Measurements from ENCODE around the gene PAX4.

PAX4 gene

GRCh38 chr7:127632276-127632910, 14.5 kb upstream of the PAX4 start:
- no peak overlapping the region for H3K4me3 ChIP-seq (ENCODE audit: low read length)
- no peak for DNase-seq (ENCODE audit: low read depth, low spot score)

DNA sequence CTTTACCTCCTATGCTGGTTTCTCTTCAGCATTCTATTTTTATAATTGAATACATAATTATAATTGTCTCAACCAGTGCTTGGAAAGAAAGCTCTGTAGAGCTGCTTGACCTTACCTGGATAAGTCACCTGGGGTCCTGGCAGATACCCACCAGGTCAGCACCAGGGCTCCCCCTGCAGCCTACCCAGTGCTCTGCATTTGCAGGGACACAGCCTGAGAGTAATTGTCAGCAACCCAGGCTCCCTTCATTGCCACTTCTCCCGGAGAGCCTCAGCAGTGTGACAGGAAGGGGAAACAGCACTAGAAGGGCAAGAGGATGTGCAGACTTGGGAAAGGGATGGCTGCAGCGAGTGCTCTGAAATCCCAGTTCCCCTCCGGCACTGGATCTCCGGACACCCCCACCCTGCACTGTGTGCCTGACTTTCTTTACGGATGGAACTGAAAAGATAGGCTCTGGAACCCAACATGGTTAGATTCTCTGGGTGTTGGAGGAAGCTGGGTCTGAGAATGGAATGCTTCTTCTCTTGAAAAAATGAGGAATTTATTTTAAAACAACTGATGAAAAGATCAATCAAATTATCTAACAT, 11.4 kb upstream of the PAX4 start:
- no peak overlapping the region for H3K4me3 ChIP-seq (ENCODE audit: low read length)
- DNase-seq (ENCODE audit: low read depth, low spot score) = no peak

GRCh38 chr7:127628445-127628844, 10.5 kb upstream of the PAX4 start:
- no peak for DNase-seq (ENCODE audit: low read depth, low spot score)
- H3K4me3 ChIP-seq (ENCODE audit: low read length) = no peak overlapping the region

GRCh38 chr7:127625331-127625730, 7.4 kb upstream of the PAX4 start:
- H3K4me3 ChIP-seq (ENCODE audit: low read length) = no peak overlapping the region
- DNase-seq (ENCODE audit: low read depth, low spot score) = no peak

DNA sequence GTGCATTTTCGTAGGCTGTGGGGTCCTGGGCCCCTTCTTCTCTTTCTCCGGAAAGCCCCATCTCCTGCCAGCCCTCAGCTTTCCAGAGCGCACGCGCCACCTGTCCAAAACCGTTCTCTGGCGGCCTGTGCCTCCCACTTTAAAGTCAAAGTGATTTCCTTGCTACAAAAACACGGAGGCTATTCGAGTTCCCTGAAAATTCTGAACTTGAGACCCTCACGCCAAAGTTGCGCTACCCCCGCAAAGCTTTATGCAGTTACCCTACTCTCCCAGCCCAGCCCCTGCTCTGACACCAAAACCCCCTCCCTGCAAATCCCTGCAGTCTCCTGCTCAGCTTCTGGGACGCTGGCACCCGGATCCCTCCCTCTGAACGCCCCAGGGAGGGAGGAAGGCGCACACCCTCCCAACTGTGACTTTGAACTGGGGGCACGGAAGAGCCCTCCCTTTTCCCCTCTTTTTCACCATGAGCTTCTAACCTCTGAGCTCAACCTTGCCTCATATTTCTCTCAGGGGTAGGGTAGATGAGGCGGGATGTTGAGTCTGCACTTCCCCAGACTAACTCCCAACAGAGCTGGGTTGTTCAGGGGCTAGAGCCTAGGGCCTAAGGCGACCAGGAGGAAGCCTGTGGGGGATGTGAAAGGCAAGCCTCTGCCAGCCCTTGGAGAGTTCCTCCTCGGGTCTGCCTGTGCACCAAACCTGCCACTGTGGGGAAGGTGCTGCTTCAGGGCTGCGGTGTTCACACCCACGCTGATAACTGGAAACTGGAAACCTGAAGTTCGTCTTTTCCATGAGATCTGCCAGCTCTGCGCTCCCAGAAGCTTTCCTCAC, 2.7 kb upstream of the PAX4 start:
- no peak for DNase-seq (ENCODE audit: low read depth, low spot score)
- H3K4me3 ChIP-seq (ENCODE audit: low read length) = no peak overlapping the region

- no peak for DNase-seq (ENCODE audit: low read depth, low spot score)
- no peak overlapping the region for H3K4me3 ChIP-seq (ENCODE audit: low read length)
Measured at GRCh38 chr7:127619681-127620405, 1.9 kb upstream of the PAX4 start.

GRCh38 chr7:127618775-127619174, 833 bp upstream of the PAX4 start:
- no peak for DNase-seq (ENCODE audit: low read depth, low spot score)
- H3K4me3 ChIP-seq (ENCODE audit: low read length) = no peak overlapping the region

- H3K4me3 ChIP-seq (ENCODE audit: low read length) = no peak overlapping the region
- no peak for DNase-seq (ENCODE audit: low read depth, low spot score)
Measured at GRCh38 chr7:127616724-127617123, 1.2 kb downstream of the PAX4 start.

DNA sequence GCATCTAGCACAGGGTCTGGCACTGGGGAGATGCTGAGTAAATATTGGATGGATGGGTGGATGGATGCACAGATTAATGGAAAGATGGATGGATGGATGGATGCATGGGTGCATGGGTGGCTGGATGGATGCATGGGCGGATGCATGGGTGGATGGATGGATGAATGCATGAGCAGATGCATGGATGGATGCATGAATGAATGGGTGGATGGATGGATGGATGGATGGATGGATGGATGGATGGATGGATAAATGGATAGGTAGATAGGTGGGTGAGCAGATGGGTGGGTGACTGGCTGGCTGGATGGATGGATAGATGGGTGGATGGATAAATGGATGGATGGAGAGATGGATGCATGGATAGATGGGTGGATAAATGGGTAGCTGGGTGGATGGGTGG, 5.7 kb downstream of the PAX4 start:
- no peak for DNase-seq (ENCODE audit: low read depth, low spot score)
- no peak overlapping the region for H3K4me3 ChIP-seq (ENCODE audit: low read length)

DNA sequence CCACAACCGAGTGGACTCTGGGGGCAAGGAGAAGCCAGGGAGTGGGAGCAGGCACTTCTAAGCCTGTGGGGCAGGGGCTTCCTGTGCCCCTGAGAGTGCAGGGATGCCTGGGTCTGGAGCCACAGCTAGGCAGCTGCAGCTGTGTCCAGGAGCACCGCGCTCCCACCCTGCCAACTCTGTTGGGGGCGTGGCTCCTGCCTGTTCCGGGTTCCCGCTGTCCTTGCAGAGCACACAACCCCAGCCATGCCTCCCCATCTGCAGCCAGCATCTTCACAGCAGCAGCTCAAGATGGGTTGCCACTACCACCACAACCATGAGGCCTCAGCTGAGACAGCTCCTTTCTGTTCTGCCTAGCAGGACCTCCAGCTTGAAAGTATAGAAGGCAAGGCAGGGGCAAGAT, 8.6 kb downstream of the PAX4 start:
- no peak overlapping the region for H3K4me3 ChIP-seq (ENCODE audit: low read length)
- no peak for DNase-seq (ENCODE audit: low read depth, low spot score)

GRCh38 chr7:127608446-127608845, 9.5 kb downstream of the PAX4 start:
- DNase-seq (ENCODE audit: low read depth, low spot score) = no peak
- H3K4me3 ChIP-seq (ENCODE audit: low read length) = no peak overlapping the region

DNA sequence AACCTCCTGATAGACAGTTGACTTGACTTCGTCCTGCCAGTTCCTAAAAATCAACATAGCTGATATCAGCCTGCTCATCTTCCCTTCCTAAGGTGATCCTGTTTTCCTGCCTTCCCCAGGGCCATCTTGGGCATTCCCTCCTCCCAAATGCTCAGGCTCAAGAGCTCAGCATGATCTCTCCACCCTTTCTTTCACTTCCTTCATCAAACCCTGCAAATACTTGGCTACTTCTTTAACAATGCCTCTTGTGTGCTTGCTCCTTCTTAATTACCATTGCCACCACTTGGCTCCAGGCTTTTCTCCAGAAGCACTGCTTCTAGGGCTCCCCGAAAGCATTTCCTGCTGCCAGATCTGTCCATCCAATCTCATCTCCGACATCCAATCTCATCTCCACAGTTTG, 17.1 kb downstream of the PAX4 start:
- H3K4me3 ChIP-seq (ENCODE audit: low read length) = no peak overlapping the region
- DNase-seq (ENCODE audit: low read depth, low spot score) = no peak

- peak; percentile 29 for DNase-seq (ENCODE audit: low read depth, low spot score)
- no peak overlapping the region for H3K4me3 ChIP-seq (ENCODE audit: low read length)
Measured at GRCh38 chr7:127598318-127598717, 19.6 kb downstream of the PAX4 start.

GRCh38 chr7:127595737-127596136, 22.2 kb downstream of the PAX4 start:
- no peak overlapping the region for H3K4me3 ChIP-seq (ENCODE audit: low read length)
- no peak for DNase-seq (ENCODE audit: low read depth, low spot score)

GRCh38 chr7:127594490-127594889, 23.5 kb downstream of the PAX4 start:
- DNase-seq (ENCODE audit: low read depth, low spot score) = no peak
- no peak overlapping the region for H3K4me3 ChIP-seq (ENCODE audit: low read length)

DNA sequence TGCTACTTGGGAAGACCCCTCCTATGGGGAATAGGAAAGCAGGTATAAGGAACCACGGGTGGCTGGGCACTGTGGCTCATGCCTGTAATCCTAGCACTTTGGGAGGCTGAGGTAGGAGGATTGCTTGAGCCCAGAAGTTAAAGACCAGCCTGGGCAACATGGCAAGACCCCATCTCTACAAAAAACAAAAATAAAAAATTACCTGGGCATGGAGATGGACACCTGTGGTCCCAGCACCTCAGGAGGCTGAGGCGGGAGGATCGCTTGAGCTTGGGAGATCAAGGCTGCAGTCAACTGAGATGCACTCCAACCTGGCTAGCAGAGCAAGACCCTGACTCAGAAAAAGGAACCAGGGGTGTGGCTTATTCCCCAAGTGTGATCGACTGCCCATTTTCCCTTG, 25.4 kb downstream of the PAX4 start:
- DNase-seq (ENCODE audit: low read depth, low spot score) = no peak
- no peak overlapping the region for H3K4me3 ChIP-seq (ENCODE audit: low read length)

GRCh38 chr7:127591591-127591990, 26.4 kb downstream of the PAX4 start:
- DNase-seq (ENCODE audit: low read depth, low spot score) = no peak
- H3K4me3 ChIP-seq (ENCODE audit: low read length) = no peak overlapping the region

DNA sequence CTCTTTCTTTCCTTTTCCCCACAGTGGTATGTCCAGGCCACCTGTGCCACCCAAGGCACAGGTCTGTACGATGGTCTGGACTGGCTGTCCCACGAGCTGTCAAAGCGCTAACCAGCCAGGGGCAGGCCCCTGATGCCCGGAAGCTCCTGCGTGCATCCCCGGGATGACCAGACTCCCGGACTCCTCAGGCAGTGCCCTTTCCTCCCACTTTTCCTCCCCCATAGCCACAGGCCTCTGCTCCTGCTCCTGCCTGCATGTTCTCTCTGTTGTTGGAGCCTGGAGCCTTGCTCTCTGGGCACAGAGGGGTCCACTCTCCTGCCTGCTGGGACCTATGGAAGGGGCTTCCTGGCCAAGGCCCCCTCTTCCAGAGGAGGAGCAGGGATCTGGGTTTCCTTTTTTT, 26.8 kb downstream of the PAX4 start:
- no peak overlapping the region for H3K4me3 ChIP-seq (ENCODE audit: low read length)
- DNase-seq (ENCODE audit: low read depth, low spot score) = no peak

- no peak for DNase-seq (ENCODE audit: low read depth, low spot score)
- no peak overlapping the region for H3K4me3 ChIP-seq (ENCODE audit: low read length)
Measured at GRCh38 chr7:127589896-127590295, 28.0 kb downstream of the PAX4 start.

All from Jurkat, Clone E6-1 (cell line).